Breast epithelium (tissue), 4 donors: ENCODE results near the gene NDUFB8. TPM values are rescaled to one million over a fixed set of nuclear protein-coding genes. Genes with fewer than 3 reads are reported as not detected.
A peak's percentile ranks its signal among the peaks of the same experiment; 100 is the strongest.
"Not testable (repeated sequence)": the region's sequence is repeated elsewhere in the genome, so short reads cannot be mapped to it uniquely, and the experiment has no call there.

Experiments used
- DNase-seq, 2 donors: peaks; one replicate each; pipeline ENCODE4 v3.0.0-alpha.2; 2019; ENCODE audit warnings: low spot score in 2 of 2
- H3K27ac ChIP-seq, 2 donors: fragments of 200-600 bp; sonication (generic) in 1 of 2; one replicate each; pipeline ENCODE4 v1.5.1; 2016 to 2019; ENCODE audit warnings: mild to moderate bottlenecking in 1 of 2
- H3K27me3 ChIP-seq, 2 donors: fragments of 200-600 bp; sonication (generic) in 1 of 2; one replicate each; pipeline versions ENCODE4 v1.5.1 to v1.6.0; 2017 to 2019; ENCODE audit warnings: control low read depth in 1 of 2, mild to moderate bottlenecking in 1 of 2
- H3K36me3 ChIP-seq: fragments of 200-600 bp; one replicate; pipeline ENCODE4 v1.5.1; 2019
- H3K4me1 ChIP-seq, 2 donors: fragments of 200-600 bp; sonication (generic); one replicate each; pipeline ENCODE4 v1.5.1; 2016 to 2019; ENCODE audit warnings: control low read depth in 1 of 2
- H3K4me3 ChIP-seq, 3 donors: fragments of 200-600 bp; sonication (generic); 1 replicate in 2 of 3; 2 replicates in 1 of 3; pipeline ENCODE4 v1.5.1; 2016 to 2019; ENCODE audit warnings: mild to moderate bottlenecking in 3 of 3, moderate library complexity in 2 of 3
- H3K9me3 ChIP-seq, 2 donors: fragments of 200-600 bp; sonication (generic) in 1 of 2; one replicate each; pipeline ENCODE4 v1.5.1; 2016 to 2019; ENCODE audit warnings: control low read depth in 1 of 2
- POLR2A ChIP-seq: fragments of 450-650 bp; IDR thresholded peaks from one replicate; pipeline ENCODE4 v1.6.1; 2016; ENCODE audit warnings: antibody characterized with exemption, mild to moderate bottlenecking, moderate library complexity
- POLR2AphosphoS5 ChIP-seq, 3 donors: sonication (generic); formaldehyde crosslinking; IDR thresholded peaks; one replicate each; pipeline ENCODE4 v1.6.1; 2017; ENCODE audit warnings: antibody characterized with exemption in 3 of 3
- intact Hi-C: fragments of 100-400 bp; cut with DNase I; formaldehyde crosslinking; loops from one replicate; pipeline ENCODE4 v1.15.1; 2023; ENCODE audit warnings: low total_unique reads
- total RNA-seq, 3 donors: library from RNA; depleted of rRNA; stranded (reverse); fragments of >200 nt; gene quantifications; one replicate each; pipeline ENCODE4 v1.1.0, GENCODE V29; 2016
- TF ChIP-seq, protein P1 (sequence below), 3 donors: fragments of 450-650 bp; IDR thresholded peaks; one replicate each; pipeline ENCODE4 v1.5.1; 2016 to 2017; ENCODE audit warnings: antibody characterized with exemption in 3 of 3, mild to moderate bottlenecking in 3 of 3, moderate library complexity in 3 of 3

NDUFB8 gene
- 100 to 1,000 TPM; 143 to 148 (median 144) TPM for total RNA-seq

DNA sequence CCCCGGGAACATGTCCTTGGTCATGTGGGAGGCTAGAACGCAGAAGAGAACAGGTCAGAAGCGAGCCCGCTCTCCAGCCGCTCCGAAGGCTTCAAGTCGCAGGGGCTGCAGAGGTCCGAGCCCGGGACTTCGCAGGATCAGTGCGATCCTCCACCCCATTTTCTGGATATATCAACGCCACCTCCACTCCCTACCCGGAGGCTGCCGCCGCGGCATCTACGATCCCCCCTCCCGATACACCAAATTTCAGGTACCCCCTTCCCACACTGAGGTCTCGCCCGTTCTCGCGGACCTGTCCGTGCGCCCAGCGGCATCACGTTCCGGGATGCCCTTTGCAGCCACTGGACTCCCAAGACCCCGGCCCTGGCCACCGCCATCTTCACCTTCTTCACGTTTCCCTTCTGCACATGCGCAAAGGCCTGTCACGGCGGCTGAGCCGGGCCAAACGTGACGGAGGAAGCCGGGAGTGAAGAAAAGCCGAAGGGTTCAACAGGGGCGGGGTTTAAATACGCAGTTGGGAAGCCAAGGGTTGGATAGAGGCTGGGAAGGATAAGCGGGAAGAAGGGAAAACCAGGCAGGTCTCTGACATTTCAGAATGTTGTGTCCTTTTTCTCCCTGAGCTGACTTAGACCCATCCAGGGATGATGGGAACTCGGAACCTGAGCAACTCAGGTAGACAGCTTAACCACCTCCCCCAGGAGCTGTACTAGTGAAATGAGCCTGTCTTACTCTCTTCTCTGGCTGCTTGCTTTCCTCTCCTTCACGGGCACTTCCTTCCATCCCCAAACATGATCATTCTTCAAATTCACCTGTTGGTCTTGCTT is at the start of gene NDUFB8:
Gene NDUFB8, minus strand, starts transcription at position 397 of the 824 bp plus-strand sequence. Its CDS starts 20 bp downstream, at position 377.
- Histone ChIP-seq H3K27me3 (no peaks in the 10 kb centered on the region), H3K4me3 (peak within 1 kb of the TSS; percentile 60 to 81 (median 73)), H3K27ac (peak within 1 kb of the TSS; percentile 80 to 88), H3K9me3 (no peaks in the 10 kb centered on the region), H3K36me3 (no peaks in the 10 kb centered on the region), H3K4me1 (peaks cover 0 to 8% of the 10 kb centered on the region in 2 donors)
- intact Hi-C loops: no loop called here
- TF ChIP-seq, protein P1, sequence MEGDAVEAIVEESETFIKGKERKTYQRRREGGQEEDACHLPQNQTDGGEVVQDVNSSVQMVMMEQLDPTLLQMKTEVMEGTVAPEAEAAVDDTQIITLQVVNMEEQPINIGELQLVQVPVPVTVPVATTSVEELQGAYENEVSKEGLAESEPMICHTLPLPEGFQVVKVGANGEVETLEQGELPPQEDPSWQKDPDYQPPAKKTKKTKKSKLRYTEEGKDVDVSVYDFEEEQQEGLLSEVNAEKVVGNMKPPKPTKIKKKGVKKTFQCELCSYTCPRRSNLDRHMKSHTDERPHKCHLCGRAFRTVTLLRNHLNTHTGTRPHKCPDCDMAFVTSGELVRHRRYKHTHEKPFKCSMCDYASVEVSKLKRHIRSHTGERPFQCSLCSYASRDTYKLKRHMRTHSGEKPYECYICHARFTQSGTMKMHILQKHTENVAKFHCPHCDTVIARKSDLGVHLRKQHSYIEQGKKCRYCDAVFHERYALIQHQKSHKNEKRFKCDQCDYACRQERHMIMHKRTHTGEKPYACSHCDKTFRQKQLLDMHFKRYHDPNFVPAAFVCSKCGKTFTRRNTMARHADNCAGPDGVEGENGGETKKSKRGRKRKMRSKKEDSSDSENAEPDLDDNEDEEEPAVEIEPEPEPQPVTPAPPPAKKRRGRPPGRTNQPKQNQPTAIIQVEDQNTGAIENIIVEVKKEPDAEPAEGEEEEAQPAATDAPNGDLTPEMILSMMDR (IDR thresholded peaks at IDR 0.05): no peak
- TF ChIP-seq POLR2AphosphoS5 (IDR thresholded peaks at IDR 0.05): peak; percentile 31 to 74 (median 33)
- peak; percentile 25 for TF ChIP-seq POLR2A
- peak; percentile 76 to 83 for DNase-seq

DNA sequence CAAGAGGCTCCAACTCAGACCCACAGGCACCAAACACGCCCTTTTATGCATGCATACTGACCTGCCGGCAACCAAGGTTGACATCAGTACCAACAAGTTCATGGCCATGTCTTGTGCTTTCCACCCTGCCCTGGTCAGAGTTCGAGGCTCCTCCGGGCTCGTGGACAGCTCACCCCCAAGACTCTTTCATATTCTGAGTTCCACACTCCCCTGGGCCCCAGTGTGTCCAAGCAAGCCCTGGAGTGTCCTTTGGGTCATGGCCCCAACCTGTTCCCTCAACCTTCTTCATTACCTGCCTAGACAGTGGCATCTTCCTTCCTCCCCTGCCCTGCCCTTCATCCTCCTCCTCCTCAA is 46.6 kb upstream of the NDUFB8 start:
- H3K4me1 ChIP-seq: no peaks in the 10 kb centered on the region
- no peaks in the 10 kb centered on the region for H3K36me3 ChIP-seq
- H3K9me3 ChIP-seq: no peaks in the 10 kb centered on the region
- no peak overlapping the region for H3K4me3 ChIP-seq
- H3K27me3 ChIP-seq: peaks cover 0 to 24% of the 10 kb centered on the region in 2 donors
- no peak for TF ChIP-seq POLR2A
- no peak for TF ChIP-seq POLR2AphosphoS5 (IDR thresholded peaks at IDR 0.05)
- TF ChIP-seq, protein P1 (IDR thresholded peaks at IDR 0.05): no peak
- intact Hi-C loops: no loop called here
- no peak for DNase-seq
- H3K27ac ChIP-seq: no peak overlapping the region

- intact Hi-C loops: no loop called here
- H3K4me3 ChIP-seq: no peak overlapping the region
- H3K27ac ChIP-seq: no peak overlapping the region
- H3K9me3 ChIP-seq: no peaks in the 10 kb centered on the region
- no peaks in the 10 kb centered on the region for H3K4me1 ChIP-seq
- no peak for DNase-seq
- TF ChIP-seq, protein P1 (IDR thresholded peaks at IDR 0.05): no peak
- TF ChIP-seq POLR2A (no peak), POLR2AphosphoS5 (IDR thresholded peaks at IDR 0.05) (no peak)
- no peaks in the 10 kb centered on the region for H3K36me3 ChIP-seq
- H3K27me3 ChIP-seq: peaks cover 0 to 27% of the 10 kb centered on the region in 2 donors
These were observed 46.1 kb upstream of the NDUFB8 start for GRCh38 chr10:100575585-100576281.

DNA sequence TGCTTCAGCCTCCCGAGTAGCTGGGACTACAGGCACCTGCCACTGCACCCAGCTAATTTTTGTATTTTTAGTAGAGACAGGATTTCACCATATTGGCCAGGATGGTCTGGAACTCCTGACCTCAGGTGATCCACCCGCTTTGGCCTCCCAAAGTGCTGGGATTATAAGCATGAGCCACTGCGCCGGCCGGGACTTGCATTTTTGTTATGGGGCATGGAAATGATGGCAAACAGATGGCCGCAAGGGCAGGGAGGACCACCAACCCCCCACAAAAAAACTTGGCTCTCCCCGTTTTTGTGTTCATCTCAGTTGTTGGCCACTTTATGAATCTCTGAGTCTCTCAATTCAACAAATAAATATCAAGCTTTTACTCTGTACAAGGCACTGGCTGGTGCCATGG is 45.5 kb upstream of the NDUFB8 start:
- intact Hi-C loops, H3K36me3 ChIP-seq, H3K27ac ChIP-seq, H3K9me3 ChIP-seq, H3K4me3 ChIP-seq, H3K4me1 ChIP-seq, DNase-seq: not testable (repeated sequence)
- peaks cover 0 to 29% of the 10 kb centered on the region in 2 donors for H3K27me3 ChIP-seq

DNA sequence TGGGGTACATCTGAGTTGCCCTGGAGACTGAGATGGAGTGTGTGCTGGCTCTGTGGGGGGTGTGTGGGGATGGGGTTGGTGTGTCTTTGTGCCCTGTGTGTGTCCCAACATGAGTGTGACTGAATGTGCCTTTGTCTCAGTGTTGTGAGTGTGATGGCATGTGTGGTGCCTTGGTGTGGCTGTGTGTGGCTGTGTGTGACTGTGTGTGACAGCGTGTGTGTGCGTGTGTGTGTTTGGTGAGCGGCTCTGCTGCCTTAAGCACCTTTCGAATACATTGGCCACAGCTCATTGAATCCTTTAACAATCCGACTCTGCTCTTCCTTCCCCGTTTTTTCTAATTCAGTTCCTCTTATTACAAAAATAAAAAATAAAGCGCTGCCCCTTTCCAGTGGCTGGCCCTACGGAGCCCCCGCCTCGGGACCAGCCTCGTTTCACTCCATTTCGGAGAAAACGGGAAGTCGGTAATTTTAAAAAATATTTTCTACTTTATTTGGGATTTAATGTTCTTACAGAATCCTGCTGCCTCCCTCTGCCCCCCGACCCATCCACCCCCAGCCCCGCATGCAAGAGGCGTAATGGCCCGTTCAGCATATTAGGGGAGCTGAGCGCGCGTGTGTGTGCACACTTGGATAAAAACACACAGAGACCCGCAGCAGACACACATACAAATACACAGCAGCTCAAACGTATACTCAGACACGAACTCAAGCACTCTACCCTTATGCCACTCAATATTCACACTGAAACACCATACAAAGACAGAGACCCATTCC is 41.6 kb upstream of the NDUFB8 start:
- H3K27me3 ChIP-seq: peaks cover 0 to 52% of the 10 kb centered on the region in 2 donors

More for the DNA sequence above, 41.6 kb upstream of the NDUFB8 start:
- intact Hi-C loops: no loop called here
- no peaks in the 10 kb centered on the region for H3K4me1 ChIP-seq
- no peak overlapping the region for H3K27ac ChIP-seq
- no peak for DNase-seq
- no peaks in the 10 kb centered on the region for H3K9me3 ChIP-seq
- TF ChIP-seq POLR2A (no peak), POLR2AphosphoS5 (IDR thresholded peaks at IDR 0.05) (no peak)
- TF ChIP-seq, protein P1 (IDR thresholded peaks at IDR 0.05): no peak
- H3K36me3 ChIP-seq: no peaks in the 10 kb centered on the region
- no peak overlapping the region for H3K4me3 ChIP-seq
